Upper lobe of right lung (tissue), 1 donor: ENCODE measurements around the gene INA. TPM values are rescaled to one million over a fixed set of nuclear protein-coding genes. Genes with fewer than 3 reads are reported as not detected.

ENCODE experiments used
- ATAC-seq: fragments of 200-7000 bp; cut with Tn5 transposase; one replicate; pipeline ENCODE4 v1.9.1; 2020; ENCODE audit warnings: mild to moderate bottlenecking, moderate library complexity
- DNase-seq: peaks from one replicate; pipeline ENCODE4 v3.0.0-alpha.2; 2020
- H3K27ac ChIP-seq: fragments of 200-600 bp; one replicate; pipeline ENCODE4 v1.8.0; 2022
- H3K27me3 ChIP-seq: fragments of 200-600 bp; one replicate; pipeline ENCODE4 v1.8.0; 2022; ENCODE audit warnings: mild to moderate bottlenecking
- H3K36me3 ChIP-seq: fragments of 200-600 bp; one replicate; pipeline ENCODE4 v1.8.0; 2022
- H3K4me1 ChIP-seq: fragments of 200-600 bp; one replicate; pipeline ENCODE4 v1.8.0; 2022
- H3K4me3 ChIP-seq: fragments of 200-600 bp; one replicate; pipeline ENCODE4 v1.8.0; 2022; ENCODE audit warnings: mild to moderate bottlenecking
- H3K9me3 ChIP-seq: fragments of 200-600 bp; one replicate; pipeline ENCODE4 v1.8.0; 2022
- CTCF ChIP-seq: fragments of 200-600 bp; IDR thresholded peaks from one replicate; pipeline ENCODE4 v1.8.0; 2022; ENCODE audit warnings: antibody characterized with exemption
- intact Hi-C: fragments of 100-400 bp; cut with DNase I; formaldehyde crosslinking; loops from one replicate; pipeline ENCODE4 v1.11.0; 2022
- total RNA-seq: library from RNA; stranded (reverse); fragmentation: NEBNext Ultra II Directional; extraction: Animal tissue kit (Norgen Biotek cat#: 25700); gene quantifications from one replicate; pipeline ENCODE4 v1.2.1, GENCODE V29; 2021
- donor health status: DM: no; HTN: yes; CAD: no; lungs with severe emphysema.

Gene INA
- total RNA-seq, 1 donor from 2014 or later, result not detected

GRCh38 chr10:103307594-103307993, 30.7 kb downstream of the INA start:
- Histone ChIP-seq H3K27me3 (no peaks in the 10 kb centered on the region), H3K27ac (no peak overlapping the region), H3K4me3 (no peak overlapping the region), H3K4me1 (no peaks in the 10 kb centered on the region), H3K9me3 (no peaks in the 10 kb centered on the region), H3K36me3 (peaks cover 75% of the 10 kb centered on the region)
- no peak for TF ChIP-seq CTCF
- DNase-seq (no peak), ATAC-seq (no peak)
- intact Hi-C loops, result no loop called here

GRCh38 chr10:103310197-103310596, 33.3 kb downstream of the INA start:
- no peaks in the 10 kb centered on the region for H3K27me3 ChIP-seq
- H3K4me3 ChIP-seq, result no peak overlapping the region
- DNase-seq (no peak), ATAC-seq (no peak)
- intact Hi-C loops, result no loop called here
- no peaks in the 10 kb centered on the region for H3K4me1 ChIP-seq
- H3K36me3 ChIP-seq, result peaks cover 79% of the 10 kb centered on the region
- no peak for TF ChIP-seq CTCF
- H3K9me3 ChIP-seq, result no peaks in the 10 kb centered on the region
- H3K27ac ChIP-seq, result no peak overlapping the region

GRCh38 chr10:103316087-103316486, 39.1 kb downstream of the INA start:
- ATAC-seq (no peak), DNase-seq (no peak)
- no peaks in the 10 kb centered on the region for H3K9me3 ChIP-seq
- intact Hi-C loops, result no loop called here
- H3K27ac ChIP-seq, result no peak overlapping the region
- peaks cover 58% of the 10 kb centered on the region for H3K36me3 ChIP-seq
- H3K4me3 ChIP-seq, result no peak overlapping the region
- no peaks in the 10 kb centered on the region for H3K27me3 ChIP-seq
- H3K4me1 ChIP-seq, result no peaks in the 10 kb centered on the region
- TF ChIP-seq CTCF, result no peak

- TF ChIP-seq CTCF, result no peak
- Histone ChIP-seq H3K9me3 (no peaks in the 10 kb centered on the region), H3K4me1 (no peaks in the 10 kb centered on the region), H3K4me3 (no peak overlapping the region), H3K27ac (no peak overlapping the region), H3K27me3 (no peaks in the 10 kb centered on the region), H3K36me3 (peaks cover 55% of the 10 kb centered on the region)
- DNase-seq (no peak), ATAC-seq (no peak)
- intact Hi-C loops, result no loop called here
Observed at GRCh38 chr10:103327906-103328305, 51.0 kb downstream of the INA start.

GRCh38 chr10:103333934-103334520, 57.1 kb downstream of the INA start:
- Histone ChIP-seq H3K9me3 (no peaks in the 10 kb centered on the region), H3K27ac (no peak overlapping the region), H3K4me1 (no peaks in the 10 kb centered on the region), H3K27me3 (no peaks in the 10 kb centered on the region), H3K4me3 (no peak overlapping the region), H3K36me3 (peaks cover 50% of the 10 kb centered on the region)
- ATAC-seq (no peak), DNase-seq (no peak)
- intact Hi-C loops, result loop anchor here (10.0 kb wide), 1 partner anchor 419 kb away; the partner anchor contains the start of gene CNNM2
- peak; percentile 68 for TF ChIP-seq CTCF

GRCh38 chr10:103334567-103334966, 57.6 kb downstream of the INA start:
- H3K27ac ChIP-seq, result no peak overlapping the region
- H3K27me3 ChIP-seq, result no peaks in the 10 kb centered on the region
- no peaks in the 10 kb centered on the region for H3K4me1 ChIP-seq
- ATAC-seq, result no peak
- H3K9me3 ChIP-seq, result no peaks in the 10 kb centered on the region
- DNase-seq, result no peak
- no peak for TF ChIP-seq CTCF
- H3K36me3 ChIP-seq, result peaks cover 51% of the 10 kb centered on the region
- H3K4me3 ChIP-seq, result no peak overlapping the region
- intact Hi-C loops, result loop anchor here (10.0 kb wide), 1 partner anchor 420 kb away; the partner anchor contains the start of gene CNNM2
